Left kidney (tissue), 8 donors: Measurements from ENCODE around the gene HLA-DPB1. TPM values are rescaled to one million over a fixed set of nuclear protein-coding genes. Genes with fewer than 3 reads are reported as not detected.
"Not testable (repeated sequence)": the region's sequence is repeated elsewhere in the genome, so short reads cannot be mapped to it uniquely, and the experiment has no call there.

Experiments
- DNase-seq: peaks from one replicate; pipeline ENCODE4 v3.0.0-alpha.2; 2013
- long read RNA-seq, 8 donors: transcript quantifications; one replicate each; lab custom pipeline, GENCODE V29; 2026
- polyA plus RNA-seq: library from polyadenylated mRNA; unstranded; fragments of 120-200 nt; gene quantifications from one replicate; pipeline ENCODE4 v1.2.1, GENCODE V29; 2013; ENCODE audit not compliant: insufficient read length

HLA-DPB1 gene
- polyA plus RNA-seq = 13.5 TPM
- long read RNA-seq, donor 1, transcript HLA-DPB1-211 (6 exons, 1,560 nt) = major isoform, 10 of 11 reads
- long read RNA-seq, donor 1, partial matches to known transcripts = 0 of 11 reads
- long read RNA-seq, donor 1, other reads (novel, unspliced or antisense) = 0 of 11 reads
- long read RNA-seq, donor 2, partial matches to known transcripts = 7 of 11 reads
- long read RNA-seq, donor 2, other reads (novel, unspliced or antisense) = 0 of 11 reads
- long read RNA-seq, donor 3, partial matches to known transcripts = 14 of 24 reads
- long read RNA-seq, donor 3, other reads (novel, unspliced or antisense) = 5 of 24 reads
- long read RNA-seq, donor 4 = 0 reads
- long read RNA-seq, donor 5, partial matches to known transcripts = 20 of 21 reads
- long read RNA-seq, donor 5, other reads (novel, unspliced or antisense) = 0 of 21 reads
- long read RNA-seq, donor 6, partial matches to known transcripts = 13 of 17 reads
- long read RNA-seq, donor 6, other reads (novel, unspliced or antisense) = 0 of 17 reads
- long read RNA-seq, donor 7, partial matches to known transcripts = 6 of 11 reads
- long read RNA-seq, donor 7, other reads (novel, unspliced or antisense) = 0 of 11 reads
- long read RNA-seq, donor 8, transcript HLA-DPB1-211 (6 exons, 1,560 nt) = major isoform, 9 of 18 reads
- long read RNA-seq, donor 8, partial matches to known transcripts = 8 of 18 reads
- long read RNA-seq, donor 8, other reads (novel, unspliced or antisense) = 0 of 18 reads

GRCh38 chr6:33075568-33076405, at the start of gene HLA-DPB1:
TSS of gene HLA-DPB1 (plus strand) at chr6:33075990. CDS start at chr6:33076042, 52 bp downstream.
- peak; percentile 47 for DNase-seq

GRCh38 chr6:33028220-33028849, 47.5 kb upstream of the HLA-DPB1 start:
- DNase-seq = no peak

DNA sequence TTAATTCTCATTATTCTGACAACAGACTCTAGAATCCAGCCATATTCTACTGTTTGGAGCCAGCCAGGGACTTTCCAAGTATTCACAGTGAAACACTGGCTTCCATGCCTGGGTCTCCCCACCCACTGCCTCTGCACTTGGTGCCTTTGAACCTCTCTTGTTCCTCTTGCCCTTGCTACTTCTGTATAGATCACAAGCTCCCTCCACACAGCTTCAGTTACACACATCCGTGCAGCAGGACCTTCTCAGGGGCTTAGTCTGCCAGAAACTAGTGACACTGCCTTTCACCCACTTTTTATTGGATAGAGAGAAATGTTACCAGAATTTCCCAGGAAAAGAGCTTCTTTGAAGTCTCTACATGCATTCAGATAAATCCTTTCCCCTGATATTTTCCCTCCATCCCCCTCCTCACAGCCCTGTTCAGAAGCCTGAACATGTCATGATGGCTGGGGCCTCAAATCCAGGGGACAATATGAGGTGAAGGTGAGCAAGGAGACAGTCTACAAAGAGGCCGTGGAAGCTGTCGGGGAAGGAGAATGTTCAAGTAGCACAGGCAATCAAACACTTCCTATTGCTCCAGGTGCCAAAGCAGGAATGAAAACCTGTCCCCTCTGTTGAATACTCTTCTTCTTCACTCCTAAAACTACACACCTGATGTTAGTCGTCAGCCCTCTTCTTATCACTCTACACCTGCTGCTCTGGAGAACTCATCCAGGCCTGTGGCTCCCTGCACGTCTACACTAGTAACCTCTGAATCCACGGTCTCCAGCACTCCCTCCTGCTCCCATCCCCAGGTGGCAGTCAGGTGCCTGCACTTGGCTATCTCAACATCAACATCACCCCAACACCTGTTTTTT, 46.2 kb upstream of the HLA-DPB1 start:
- DNase-seq = no peak

- DNase-seq = no peak
Measured at GRCh38 chr6:33030245-33030644, 45.5 kb upstream of the HLA-DPB1 start.

DNA sequence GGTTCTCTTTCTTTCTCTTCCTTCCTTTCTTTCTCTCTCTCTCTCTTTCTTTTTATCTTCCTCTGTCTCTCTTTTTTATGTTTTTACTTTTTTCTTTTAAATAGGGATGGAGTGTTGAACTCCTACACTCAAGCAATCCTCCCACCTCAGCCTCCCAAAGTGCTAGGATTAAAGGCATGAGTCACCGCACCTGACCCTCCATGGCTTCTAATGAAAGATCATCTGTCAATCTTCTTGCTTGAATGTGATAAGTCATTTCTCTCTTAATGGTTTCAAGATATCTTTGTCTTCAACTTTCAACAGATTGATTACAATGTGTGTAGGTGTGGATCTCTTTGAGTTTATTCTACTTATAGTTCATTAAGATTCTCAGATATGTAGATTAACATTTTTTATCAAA, 41.2 kb upstream of the HLA-DPB1 start:
- DNase-seq = no peak

DNA sequence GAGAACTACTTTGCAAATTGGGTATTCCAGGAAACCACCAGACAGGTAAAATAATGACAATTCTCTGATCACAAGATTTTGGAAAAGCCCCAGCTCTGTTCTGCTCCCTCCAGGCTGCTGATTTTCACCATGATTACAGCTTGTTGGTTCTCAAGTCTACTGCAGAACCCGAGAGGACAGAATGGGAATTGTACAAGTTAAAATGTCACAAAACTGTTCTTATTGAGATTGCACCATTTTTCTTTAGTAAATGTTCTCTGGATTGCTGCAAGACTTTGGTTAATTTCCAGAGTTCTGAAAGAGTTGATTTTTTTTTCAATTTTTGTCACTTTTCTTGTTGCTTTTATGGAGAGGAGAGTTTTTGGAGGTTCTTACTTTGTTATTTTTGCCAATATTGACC, 39.3 kb upstream of the HLA-DPB1 start:
- DNase-seq = no peak

DNA sequence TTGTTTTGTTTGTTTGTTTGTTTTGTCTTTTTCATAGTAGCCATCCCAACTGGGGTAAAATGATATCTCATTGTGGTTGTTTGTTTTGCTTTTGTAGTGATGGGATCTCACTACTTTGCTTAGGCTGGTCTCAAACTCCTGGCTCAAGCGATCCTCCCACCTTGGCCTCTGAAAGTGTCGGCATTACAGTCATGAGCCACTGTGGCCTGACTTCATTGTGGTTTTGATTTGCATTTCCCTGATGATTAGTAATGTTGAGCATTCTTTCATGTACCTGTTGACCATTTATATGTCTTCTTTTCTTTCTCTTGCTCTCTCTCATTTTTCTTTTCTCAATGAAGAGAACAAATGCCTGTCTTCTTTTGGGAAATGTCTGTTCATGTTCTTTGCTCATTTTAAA, 35.6 kb upstream of the HLA-DPB1 start:
- DNase-seq = no peak

DNA sequence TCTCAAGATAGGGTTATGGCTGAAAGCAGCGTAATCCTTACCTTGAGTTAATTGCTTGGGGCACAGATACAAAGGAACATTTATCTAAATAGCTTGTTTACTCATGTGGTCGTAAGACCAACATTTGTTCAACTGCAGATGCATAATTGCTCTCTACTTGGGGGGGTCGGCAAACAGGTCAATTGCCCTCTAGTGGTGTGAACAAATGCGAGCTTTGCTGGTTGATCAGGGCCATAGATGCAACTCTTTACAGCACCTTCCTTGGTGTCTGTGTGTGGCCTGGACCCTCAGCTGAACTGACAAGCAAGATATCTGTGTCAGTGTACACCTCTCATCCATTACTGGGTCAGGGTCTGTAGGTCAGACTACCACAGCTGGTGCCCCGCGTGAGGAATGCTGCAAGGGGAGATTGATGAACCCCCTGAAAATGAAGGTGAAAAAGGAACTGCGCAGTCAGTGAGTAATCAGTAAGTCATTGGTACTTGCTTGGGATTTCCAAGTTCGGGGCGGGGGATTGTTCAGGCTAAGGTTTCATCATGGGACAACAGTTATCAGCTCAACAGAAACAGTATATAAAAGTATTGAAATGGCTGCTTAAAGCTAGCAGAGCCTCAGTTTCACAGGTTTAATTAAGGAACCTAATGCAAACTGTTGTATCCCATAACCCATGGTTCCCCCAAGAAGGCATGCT, 26.3 kb upstream of the HLA-DPB1 start:
- DNase-seq = no peak

DNA sequence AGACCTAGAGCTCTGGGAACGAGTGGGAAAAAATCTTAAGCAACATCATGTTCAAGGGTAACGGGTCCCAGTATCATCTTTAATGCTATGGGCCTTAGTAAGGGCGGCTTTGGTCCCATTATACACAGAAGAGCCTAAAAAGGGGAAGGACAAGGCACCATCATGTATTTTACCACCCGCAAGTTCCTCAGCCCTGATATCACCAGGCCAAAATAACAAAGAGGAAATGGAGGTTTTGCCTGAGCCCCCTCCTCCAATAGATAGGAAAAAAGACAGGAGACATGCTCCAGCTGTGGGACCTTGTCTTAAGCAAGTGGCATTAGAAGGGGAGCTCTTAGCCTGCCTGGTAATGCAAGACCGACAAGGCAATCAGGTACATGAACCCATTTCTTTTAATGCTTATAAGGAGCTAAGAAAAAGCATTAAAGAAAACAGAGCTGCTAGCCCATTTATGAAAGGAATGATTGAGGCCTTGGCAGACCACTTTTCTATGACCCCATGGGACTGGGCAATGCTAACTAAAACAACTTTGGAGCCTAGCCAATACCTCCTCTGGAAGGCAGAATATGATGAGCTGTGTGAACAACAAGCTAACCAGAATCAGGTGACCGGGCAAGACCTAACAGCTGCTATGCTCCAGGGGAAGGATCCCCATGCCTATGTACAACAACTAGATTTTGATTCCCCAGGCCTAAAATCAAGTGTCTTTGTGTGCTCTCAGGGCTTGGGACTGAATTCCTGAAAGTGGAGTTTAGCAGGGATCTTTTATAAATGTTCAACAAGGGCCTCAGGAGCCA, 25.6 kb upstream of the HLA-DPB1 start:
- no peak for DNase-seq

DNA sequence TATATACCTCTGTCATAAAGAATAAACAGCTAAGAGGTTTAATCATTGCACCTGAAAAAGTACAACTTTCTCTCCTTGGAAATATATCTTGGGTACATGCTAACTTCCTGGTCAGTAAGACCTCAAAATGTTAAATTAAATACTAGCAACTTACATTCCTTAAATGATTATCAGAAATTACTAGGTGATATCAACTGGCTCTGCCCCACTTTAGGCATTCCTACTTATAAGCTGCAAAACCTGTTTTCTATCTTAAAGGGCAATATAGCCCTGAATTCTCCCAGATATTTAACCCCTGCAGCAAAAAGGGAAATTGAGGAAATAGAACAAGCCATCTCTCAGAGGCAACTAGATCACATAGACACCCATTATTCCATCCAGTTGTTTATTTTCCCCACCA, 23.2 kb upstream of the HLA-DPB1 start:
- no peak for DNase-seq

GRCh38 chr6:33053230-33053629, 22.6 kb upstream of the HLA-DPB1 start:
- no peak for DNase-seq

DNA sequence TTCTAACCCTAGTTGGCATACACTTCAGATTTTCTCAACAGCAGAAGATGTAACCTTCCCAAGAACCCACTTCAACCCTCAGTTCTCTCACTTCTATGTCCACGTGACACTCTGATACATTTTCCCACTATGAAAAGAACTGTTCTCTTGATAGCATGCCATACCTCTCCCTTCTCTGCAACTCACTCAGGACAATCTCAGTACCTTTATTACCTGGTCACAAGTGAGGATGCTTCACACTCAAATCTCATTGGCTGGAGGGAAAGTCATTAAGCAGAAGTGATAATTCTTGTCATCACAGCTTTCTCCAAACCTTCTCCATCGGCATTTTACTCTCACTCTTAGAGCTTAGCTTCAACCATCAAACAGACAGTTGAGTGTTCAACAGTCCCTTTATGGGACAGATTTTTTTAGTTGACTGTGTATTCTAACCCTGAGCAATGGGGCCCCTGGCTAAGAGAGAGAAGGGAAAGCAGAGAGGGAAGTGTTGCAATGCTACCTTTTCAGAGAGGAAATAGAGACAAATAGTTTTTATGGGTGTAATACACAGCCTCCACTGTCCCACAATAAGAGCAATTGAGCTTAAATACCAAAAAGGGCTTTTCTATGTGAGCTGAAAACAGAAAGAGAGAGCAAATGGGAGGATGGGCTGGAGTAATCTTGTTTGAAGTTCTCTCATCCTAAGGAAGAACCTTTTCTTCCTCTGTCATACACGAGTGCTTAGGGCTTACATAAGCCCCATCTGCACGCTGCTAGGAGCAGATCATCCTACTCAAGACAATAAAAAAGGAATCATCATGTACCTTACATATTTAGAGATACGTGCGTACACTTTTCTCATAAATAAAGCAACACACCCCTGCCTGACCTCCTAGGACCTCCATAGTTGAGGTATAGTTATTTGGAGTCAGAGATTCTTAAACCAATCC, 18.3 kb upstream of the HLA-DPB1 start:
- no peak for DNase-seq

DNA sequence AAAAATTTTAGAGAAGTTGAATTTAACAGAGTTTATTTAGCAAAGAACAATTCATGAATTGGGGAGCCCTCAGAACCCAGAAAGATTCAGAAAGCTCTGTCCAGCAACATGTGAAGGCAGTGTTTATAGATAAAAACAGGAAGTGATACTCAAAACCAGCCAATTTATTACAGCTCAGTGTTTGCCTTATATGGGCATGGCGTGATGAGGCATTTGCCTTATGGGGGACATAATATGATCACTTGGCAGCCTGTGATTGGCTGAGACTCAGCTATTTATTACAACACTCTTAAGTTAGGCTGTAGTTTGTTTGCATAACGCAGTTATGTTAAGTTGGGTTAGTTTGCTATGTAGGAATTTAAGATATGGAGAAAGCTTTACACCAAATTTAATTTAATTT, 13.8 kb upstream of the HLA-DPB1 start:
- no peak for DNase-seq

DNA sequence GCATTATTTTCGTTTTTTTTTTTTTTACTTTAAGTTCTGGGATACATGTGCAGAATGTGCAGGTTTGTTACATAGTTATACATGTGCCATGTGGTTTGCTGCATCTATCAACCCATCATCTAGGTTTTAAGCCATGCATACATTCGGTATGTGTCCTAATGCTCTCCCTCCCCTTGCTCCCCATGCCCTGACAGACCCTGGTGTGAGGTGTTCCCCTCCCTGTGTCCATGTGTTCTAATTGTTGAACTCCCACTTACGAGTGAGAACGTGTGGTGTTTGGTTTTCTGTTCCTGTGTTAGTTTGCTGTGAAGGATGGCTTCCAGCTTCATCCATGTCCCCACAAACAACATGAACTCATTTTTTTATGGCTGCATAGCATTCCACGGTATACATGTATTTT, 12.4 kb upstream of the HLA-DPB1 start:
- DNase-seq = not testable (repeated sequence)

DNA sequence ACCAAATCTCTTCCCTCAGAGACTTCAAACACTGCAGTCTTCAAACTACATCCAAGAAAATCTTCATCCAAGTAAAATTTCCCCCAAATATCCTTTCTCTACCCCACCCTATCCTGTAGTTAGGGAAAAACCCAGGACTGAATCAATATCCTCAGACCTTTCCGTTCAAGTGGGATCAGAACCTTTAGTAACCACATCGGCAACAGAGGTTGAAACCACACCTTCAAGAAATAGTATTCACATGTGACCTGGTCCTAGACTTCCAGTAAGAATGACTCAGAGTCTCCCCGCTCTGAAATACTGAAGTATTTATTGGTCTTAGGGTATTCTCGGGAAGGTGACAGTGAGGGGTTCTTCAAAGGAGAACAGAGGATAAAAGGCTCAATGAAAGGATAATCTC, 11.1 kb upstream of the HLA-DPB1 start:
- no peak for DNase-seq

DNA sequence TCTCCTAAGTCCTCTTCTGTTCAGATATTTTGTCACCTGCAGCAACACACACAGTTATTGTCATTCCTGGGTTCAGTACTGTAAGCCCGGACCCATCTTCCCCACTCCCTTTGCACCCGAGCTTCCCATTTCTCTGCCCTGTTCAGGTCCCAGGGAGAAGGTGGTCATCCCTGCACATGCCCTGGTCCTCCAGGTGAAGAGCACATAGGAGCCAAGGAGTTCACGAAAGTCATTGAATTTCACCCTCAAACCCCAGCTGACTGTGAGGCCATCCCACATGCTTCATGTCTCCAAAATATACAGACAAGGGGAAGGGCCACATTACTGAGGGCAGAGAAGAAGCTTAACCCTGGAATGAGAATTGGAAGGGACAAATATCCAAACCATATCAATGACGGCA, 10.5 kb upstream of the HLA-DPB1 start:
- DNase-seq = no peak

DNA sequence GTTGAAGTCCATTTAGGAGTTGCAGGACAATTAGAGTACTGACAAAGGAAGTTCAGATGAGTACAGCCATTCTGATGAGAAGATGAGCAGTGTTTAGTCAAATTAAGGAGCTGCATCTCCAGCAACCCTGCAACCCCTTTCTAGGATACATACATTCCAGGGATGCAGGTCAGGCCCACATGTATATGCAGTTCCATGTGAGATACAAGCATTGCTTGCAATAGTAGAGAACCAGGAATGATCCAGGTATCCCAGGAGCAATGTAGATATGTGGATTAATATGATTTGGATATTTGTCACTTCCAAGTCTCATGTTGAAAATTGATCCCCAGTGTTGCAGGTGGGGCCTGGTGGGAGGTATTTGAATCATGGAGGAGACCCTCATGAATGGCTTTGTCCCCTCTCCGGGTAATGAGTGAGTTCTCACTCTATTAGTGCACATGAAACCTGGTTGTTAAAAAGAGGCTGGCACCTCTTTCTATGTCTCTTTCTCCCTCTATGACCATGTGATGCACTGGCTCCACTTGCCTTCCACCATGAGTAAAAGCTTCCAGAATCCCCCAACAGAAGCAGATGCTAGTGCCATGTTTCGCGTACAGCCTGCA, 8.8 kb upstream of the HLA-DPB1 start:
- DNase-seq = no peak
